WTC11 (cell line): ENCODE results near the gene OR11A1. TPM values are rescaled to one million over a fixed set of nuclear protein-coding genes. Genes with fewer than 3 reads are reported as not detected.

ENCODE experiments used
- ATAC-seq: fragments of 200-7000 bp; cut with Tn5 transposase; 2 replicates; pipeline ENCODE4 v1.10.0; 2021; ENCODE audit warnings: mild to moderate bottlenecking, moderate library complexity
- CTCF ChIA-PET: fragments of 300-600 bp; sonication (Branson Sonifier 250); formaldehyde crosslinking; loops from one replicate; lab custom pipeline; 2021; ENCODE audit warnings: antibody characterized with exemption; lab: Charles Lee
- POLR2A ChIA-PET: fragments of 350-600 bp; sonication (Branson Sonifier 250); formaldehyde crosslinking; loops from one replicate; lab custom pipeline; 2021; ENCODE audit warnings: antibody characterized with exemption; lab: Charles Lee
- DNase-seq: peaks from one replicate; pipeline ENCODE4 v3.0.0; 2021; ENCODE audit warnings: low spot score
- H3K27ac Mint-ChIP-seq: 2 replicates; pipeline ENCODE4 v1.8.0; 2021; ENCODE audit warnings: mixed read lengths
- H3K27me3 Mint-ChIP-seq: 2 replicates; pipeline ENCODE4 v1.8.0; 2021; ENCODE audit warnings: low read depth, mild to moderate bottlenecking, moderate library complexity, mixed read lengths
- H3K36me3 Mint-ChIP-seq: 2 replicates; pipeline ENCODE4 v1.8.0; 2021; ENCODE audit warnings: mixed read lengths
- H3K4me1 Mint-ChIP-seq: 2 replicates; pipeline ENCODE4 v1.8.0; 2022; ENCODE audit warnings: mixed read lengths
- H3K4me3 Mint-ChIP-seq: 2 replicates; pipeline ENCODE4 v1.8.0; 2021; ENCODE audit warnings: mild to moderate bottlenecking, moderate library complexity, mixed read lengths
- H3K9me3 Mint-ChIP-seq: 2 replicates; pipeline ENCODE4 v1.8.0; 2021; ENCODE audit warnings: mixed read lengths
- CTCF ChIP-seq: fragments of 200-600 bp; IDR thresholded peaks from 2 replicates; pipeline ENCODE4 v1.8.0; 2022; ENCODE audit warnings: antibody characterized with exemption
- E2F1 ChIP-seq: sonication (generic); formaldehyde crosslinking; IDR thresholded peaks from 2 replicates; pipeline ENCODE4 v1.8.0; 2022; ENCODE audit warnings: mild to moderate bottlenecking, missing genetic modification reagents
- E2F5 ChIP-seq: sonication (generic); formaldehyde crosslinking; IDR thresholded peaks from 2 replicates; pipeline ENCODE4 v1.8.1; 2022; ENCODE audit warnings: mild to moderate bottlenecking, moderate library complexity, missing genetic modification reagents
- ELF4 ChIP-seq: sonication (generic); formaldehyde crosslinking; IDR thresholded peaks from 2 replicates; pipeline ENCODE4 v1.8.1; 2022; ENCODE audit warnings: low read depth, mild to moderate bottlenecking, moderate library complexity, missing genetic modification reagents
- ESRRA ChIP-seq: sonication (generic); formaldehyde crosslinking; IDR thresholded peaks from 2 replicates; pipeline ENCODE4 v1.8.1; 2022; ENCODE audit warnings: mild to moderate bottlenecking, missing genetic modification reagents, borderline replicate concordance
- ETV6 ChIP-seq: sonication (generic); formaldehyde crosslinking; IDR thresholded peaks from 2 replicates; pipeline ENCODE4 v1.8.1; 2022; ENCODE audit warnings: mild to moderate bottlenecking, missing genetic modification reagents
- FOXJ3 ChIP-seq: sonication (generic); formaldehyde crosslinking; IDR thresholded peaks from 2 replicates; pipeline ENCODE4 v1.9.0; 2021; ENCODE audit warnings: missing genetic modification reagents, mild to moderate bottlenecking, borderline replicate concordance
- FOXK1 ChIP-seq: sonication (generic); formaldehyde crosslinking; IDR thresholded peaks from 2 replicates; pipeline ENCODE4 v1.8.0; 2022; ENCODE audit warnings: mild to moderate bottlenecking, moderate library complexity, missing genetic modification reagents
- GRHL2 ChIP-seq: fragments of 250-450 bp; sonication (Bioruptor Pico); IDR thresholded peaks from 2 replicates; pipeline ENCODE4 v1.8.0; 2022; ENCODE audit warnings: mild to moderate bottlenecking, moderate library complexity; ENCODE audit not compliant: insufficient replicate concordance, severe bottlenecking
- IRF1 ChIP-seq: sonication (generic); formaldehyde crosslinking; IDR thresholded peaks from 2 replicates; pipeline ENCODE4 v1.8.0; 2023; ENCODE audit warnings: missing genetic modification reagents
- PRRX2 ChIP-seq: fragments of 250-450 bp; sonication (Bioruptor Pico); IDR thresholded peaks from 2 replicates; pipeline ENCODE4 v1.8.0; 2021; ENCODE audit warnings: mild to moderate bottlenecking
- RELA ChIP-seq: sonication (generic); formaldehyde crosslinking; IDR thresholded peaks from 2 replicates; pipeline ENCODE4 v1.8.1; 2022; ENCODE audit warnings: missing genetic modification reagents, mild to moderate bottlenecking, borderline replicate concordance
- SMAD3 ChIP-seq: sonication (generic); formaldehyde crosslinking; IDR thresholded peaks from 2 replicates; pipeline ENCODE4 v1.8.0; 2022; ENCODE audit warnings: missing genetic modification reagents, mild to moderate bottlenecking, borderline replicate concordance
- SMAD4 ChIP-seq: sonication (generic); formaldehyde crosslinking; IDR thresholded peaks from 2 replicates; pipeline ENCODE4 v1.8.0; 2022; ENCODE audit warnings: mild to moderate bottlenecking, missing genetic modification reagents
- SP1 ChIP-seq: sonication (generic); formaldehyde crosslinking; conservative IDR thresholded peaks from 2 replicates; pipeline ENCODE4 v1.8.1; 2022; ENCODE audit warnings: missing genetic modification reagents
- STAT6 ChIP-seq: sonication (generic); formaldehyde crosslinking; conservative IDR thresholded peaks from 2 replicates; pipeline ENCODE4 v1.8.1; 2023; ENCODE audit warnings: mild to moderate bottlenecking, low read depth, missing genetic modification reagents, moderate library complexity
- TP53 ChIP-seq: sonication (generic); formaldehyde crosslinking; IDR thresholded peaks from 2 replicates; pipeline ENCODE4 v1.8.1; 2023; ENCODE audit warnings: mild to moderate bottlenecking, missing genetic modification reagents
- ZBTB43 ChIP-seq: sonication (generic); formaldehyde crosslinking; IDR thresholded peaks from 2 replicates; pipeline ENCODE4 v1.8.1; 2023; ENCODE audit warnings: mild to moderate bottlenecking, missing genetic modification reagents
- ZNF416 ChIP-seq: fragments of 250-450 bp; sonication (Bioruptor Pico); IDR thresholded peaks from 2 replicates; pipeline ENCODE4 v1.9.0; 2021; ENCODE audit warnings: mild to moderate bottlenecking, inconsistent platforms
- total RNA-seq: library from RNA; stranded (reverse); gene quantifications from 3 replicates; pipeline ENCODE4 v1.2.3, GENCODE V29; 2021
- TF ChIP-seq, protein P1 (sequence below): fragments of 250-450 bp; sonication (Bioruptor Pico); IDR thresholded peaks from 2 replicates; pipeline ENCODE4 v1.9.0; 2021; ENCODE audit warnings: moderate library complexity, mild to moderate bottlenecking, inconsistent platforms, borderline replicate concordance
- TF ChIP-seq, protein P2 (sequence below): sonication (generic); formaldehyde crosslinking; IDR thresholded peaks from 2 replicates; pipeline ENCODE4 v1.8.0; 2022; ENCODE audit warnings: mild to moderate bottlenecking, missing genetic modification reagents

Gene OR11A1
- total RNA-seq, 1 experiment from 2014 or later, result not detected

- TF ChIP-seq SMAD4, result no peak
Measured at GRCh38 chr6:29474996-29475395, 18.1 kb upstream of the OR11A1 start (continued).

GRCh38 chr6:29466241-29466640 is 9.4 kb upstream of the OR11A1 start:
- Mint-ChIP-seq H3K4me3 (no peak overlapping the region), H3K4me1 (peaks cover 4% of the 10 kb centered on the region), H3K27ac (no peak overlapping the region), H3K9me3 (peaks cover 6% of the 10 kb centered on the region), H3K36me3 (no peaks in the 10 kb centered on the region), H3K27me3 (peaks cover 6% of the 10 kb centered on the region)
- POLR2A ChIA-PET, result no interaction called here
- DNase-seq, result no peak
- TF ChIP-seq FOXJ3 (CRISPR knock-in tag), result no peak
- TF ChIP-seq RELA (CRISPR knock-in tag), result no peak
- TF ChIP-seq, protein P1, sequence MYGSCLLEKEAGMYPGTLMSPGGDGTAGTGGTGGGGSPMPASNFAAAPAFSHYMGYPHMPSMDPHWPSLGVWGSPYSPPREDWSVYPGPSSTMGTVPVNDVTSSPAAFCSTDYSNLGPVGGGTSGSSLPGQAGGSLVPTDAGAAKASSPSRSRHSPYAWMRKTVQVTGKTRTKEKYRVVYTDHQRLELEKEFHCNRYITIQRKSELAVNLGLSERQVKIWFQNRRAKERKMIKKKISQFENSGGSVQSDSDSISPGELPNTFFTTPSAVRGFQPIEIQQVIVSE (CRISPR knock-in tag), result no peak
- TF ChIP-seq PRRX2 (CRISPR knock-in tag), result no peak
- TF ChIP-seq FOXK1, result no peak
- CTCF ChIA-PET, result no interaction called here
- ATAC-seq, result no peak

- Mint-ChIP-seq H3K36me3 (no peaks in the 10 kb centered on the region), H3K9me3 (peaks cover 6% of the 10 kb centered on the region), H3K27ac (no peak overlapping the region), H3K4me1 (peaks cover 4% of the 10 kb centered on the region), H3K27me3 (peaks cover 6% of the 10 kb centered on the region), H3K4me3 (no peak overlapping the region)
- ChIA-PET POLR2A (no interaction called here), CTCF (no interaction called here)
- ATAC-seq (no peak), DNase-seq (no peak)
- TF ChIP-seq SMAD3 (no peak), FOXK1 (no peak), GRHL2 (CRISPR knock-in tag) (no peak), SP1 (CRISPR knock-in tag) (no peak), ETV6 (CRISPR knock-in tag) (no peak), E2F1 (CRISPR knock-in tag) (no peak), IRF1 (CRISPR knock-in tag) (no peak), ELF4 (no peak)
- TF ChIP-seq, protein P2, sequence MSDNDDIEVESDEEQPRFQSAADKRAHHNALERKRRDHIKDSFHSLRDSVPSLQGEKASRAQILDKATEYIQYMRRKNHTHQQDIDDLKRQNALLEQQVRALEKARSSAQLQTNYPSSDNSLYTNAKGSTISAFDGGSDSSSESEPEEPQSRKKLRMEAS (CRISPR knock-in tag), result no peak
Measured at GRCh38 chr6:29465801-29466200, 8.9 kb upstream of the OR11A1 start.

- no peak for ATAC-seq
- Mint-ChIP-seq H3K27me3 (peaks cover 6% of the 10 kb centered on the region), H3K36me3 (no peaks in the 10 kb centered on the region), H3K9me3 (peaks cover 6% of the 10 kb centered on the region), H3K4me3 (no peak overlapping the region), H3K4me1 (peaks cover 4% of the 10 kb centered on the region), H3K27ac (no peak overlapping the region)
- ChIA-PET CTCF (no interaction called here), POLR2A (no interaction called here)
- DNase-seq, result no peak
- no peak for TF ChIP-seq TP53 (CRISPR knock-in tag)
- TF ChIP-seq ESRRA (CRISPR knock-in tag), result no peak
- no peak for TF ChIP-seq ZBTB43 (CRISPR knock-in tag)
- no peak for TF ChIP-seq ZNF416 (CRISPR knock-in tag)
- TF ChIP-seq STAT6 (CRISPR knock-in tag), result no peak
- no peak for TF ChIP-seq E2F1 (CRISPR knock-in tag)
- TF ChIP-seq CTCF, result no peak
- TF ChIP-seq E2F5 (CRISPR knock-in tag), result no peak
Measured at GRCh38 chr6:29465279-29465678, 8.4 kb upstream of the OR11A1 start.
